GM23338 (cell line): ENCODE measurements around the gene ATP5F1A. TPM values are rescaled to one million over a fixed set of nuclear protein-coding genes. Genes with fewer than 3 reads are reported as not detected.

ENCODE experiments used
- ATAC-seq: fragments of 200-7000 bp; cut with Tn5 transposase; 3 replicates; pipeline ENCODE4 v1.9.1; 2020
- DNase-seq: peaks from one replicate; pipeline ENCODE4 v3.0.0-alpha.2; 2015; ENCODE audit warnings: low spot score
- H2AFZ ChIP-seq: fragments of 200-600 bp; sonication (generic); 2 replicates; pipeline ENCODE4 v1.8.0; 2016; ENCODE audit warnings: antibody characterized with exemption, mild to moderate bottlenecking, moderate library complexity
- H3F3A ChIP-seq: fragments of 200-600 bp; sonication (generic); replicated peaks from 2 replicates; pipeline ENCODE4 v1.8.0; 2017; ENCODE audit warnings: antibody characterized with exemption, mixed run types, low read depth
- H3K27ac ChIP-seq: fragments of 200-600 bp; sonication (generic); 2 replicates; pipeline ENCODE4 v1.6.1; 2016; ENCODE audit warnings: low read depth
- H3K27me3 ChIP-seq: fragments of 200-600 bp; sonication (generic); 2 replicates; pipeline ENCODE4 v1.8.0; 2016; ENCODE audit warnings: mild to moderate bottlenecking, mixed run types, moderate library complexity; ENCODE audit not compliant: insufficient read depth
- H3K36me3 ChIP-seq: fragments of 200-600 bp; sonication (generic); 2 replicates; pipeline ENCODE4 v1.8.0; 2016; ENCODE audit warnings: mild to moderate bottlenecking; ENCODE audit not compliant: insufficient read depth
- H3K4me1 ChIP-seq: fragments of 200-600 bp; sonication (generic); 2 replicates; pipeline ENCODE4 v1.8.0; 2016; ENCODE audit warnings: mild to moderate bottlenecking, moderate library complexity; ENCODE audit not compliant: insufficient read depth
- H3K4me2 ChIP-seq: fragments of 200-600 bp; sonication (generic); 2 replicates; pipeline ENCODE4 v1.7.1; 2017; ENCODE audit warnings: mixed run types
- H3K4me3 ChIP-seq: fragments of 200-600 bp; sonication (generic); 2 replicates; pipeline ENCODE4 v1.6.1; 2016; ENCODE audit warnings: mixed run types
- H3K79me2 ChIP-seq: fragments of 200-600 bp; sonication (generic); replicated peaks from 2 replicates; pipeline ENCODE4 v1.8.0; 2017; ENCODE audit warnings: mild to moderate bottlenecking; ENCODE audit not compliant: insufficient read depth
- H3K9me2 ChIP-seq: fragments of 200-600 bp; sonication (generic); 2 replicates; pipeline ENCODE4 v1.8.0; 2017; ENCODE audit not compliant: insufficient read depth
- H4K20me1 ChIP-seq: fragments of 200-600 bp; sonication (generic); replicated peaks from 2 replicates; pipeline ENCODE4 v1.8.0; 2017; ENCODE audit warnings: mild to moderate bottlenecking; ENCODE audit not compliant: insufficient read depth
- H3K27ac Mint-ChIP-seq: 2 replicates; pipeline ENCODE4 v1.8.0; 2020; ENCODE audit warnings: inconsistent platforms, mild to moderate bottlenecking, moderate library complexity, mixed read lengths
- H3K27me3 Mint-ChIP-seq: 3 replicates; pipeline ENCODE4 v1.8.0; 2022; ENCODE audit warnings: low read depth, mild to moderate bottlenecking, moderate library complexity, mixed read lengths, inconsistent platforms; ENCODE audit not compliant: insufficient read depth, poor library complexity
- H3K36me3 Mint-ChIP-seq: 3 replicates; pipeline ENCODE4 v1.8.0; 2021; ENCODE audit warnings: low read depth, mild to moderate bottlenecking, inconsistent platforms, moderate library complexity, mixed read lengths
- H3K4me1 Mint-ChIP-seq: 3 replicates; pipeline ENCODE4 v1.8.0; 2020; ENCODE audit warnings: mild to moderate bottlenecking, inconsistent platforms, mixed read lengths
- H3K4me3 Mint-ChIP-seq: 3 replicates; pipeline ENCODE4 v1.8.0; 2021; ENCODE audit warnings: moderate library complexity, mild to moderate bottlenecking, inconsistent platforms, mixed read lengths
- H3K9me3 Mint-ChIP-seq: 3 replicates; pipeline ENCODE4 v1.8.0; 2020; ENCODE audit warnings: moderate library complexity, mild to moderate bottlenecking, inconsistent platforms, mixed read lengths
- CREB1 ChIP-seq: fragments of 250-450 bp; sonication (Bioruptor Pico); IDR thresholded peaks from 2 replicates; pipeline ENCODE4 v1.5.0; 2020; ENCODE audit warnings: low read depth, mild to moderate bottlenecking, moderate library complexity
- EZH2 ChIP-seq: fragments of 200-600 bp; sonication (generic); IDR thresholded peaks from one replicate; pipeline ENCODE4 v1.8.0; 2017; ENCODE audit warnings: antibody characterized with exemption, mild to moderate bottlenecking, low read depth; ENCODE audit not compliant: unreplicated experiment
- EZH2phosphoT487 ChIP-seq: fragments of 200-600 bp; sonication (generic); IDR thresholded peaks from one replicate; pipeline ENCODE4 v1.8.1; 2018; ENCODE audit warnings: antibody characterized with exemption; ENCODE audit not compliant: unreplicated experiment
- JUNB ChIP-seq: IDR thresholded peaks from one replicate; pipeline ENCODE4 v1.6.1; 2016; ENCODE audit warnings: antibody characterized with exemption; ENCODE audit not compliant: unreplicated experiment
- POLR2AphosphoS5 ChIP-seq: IDR thresholded peaks from 2 replicates; pipeline ENCODE4 v1.6.1; 2016; ENCODE audit warnings: antibody characterized with exemption, low read depth
- STAT1 ChIP-seq: IDR thresholded peaks from one replicate; pipeline ENCODE4 v1.6.1; 2016; ENCODE audit warnings: antibody characterized with exemption; ENCODE audit not compliant: unreplicated experiment
- ZNF114 ChIP-seq: fragments of 250-450 bp; sonication (Bioruptor Pico); IDR thresholded peaks from 2 replicates; pipeline ENCODE4 v1.5.0; 2020; ENCODE audit warnings: mild to moderate bottlenecking, moderate library complexity
- ZNF331 ChIP-seq: fragments of 250-450 bp; sonication (Bioruptor Pico); IDR thresholded peaks from 2 replicates; pipeline ENCODE4 v1.5.0; 2020; ENCODE audit warnings: low read depth, mild to moderate bottlenecking, moderate library complexity
- polyA plus RNA-seq: library from polyadenylated mRNA; unstranded; fragments of >200 nt; fragmentation: Nextera tagmentation; extraction: Ambion mirVana; gene quantifications from 2 replicates; pipeline ENCODE4 v1.2.1, GENCODE V29; 2016
- total RNA-seq: library from RNA; depleted of rRNA; stranded (reverse); fragments of >200 nt; shearing (Covaris generic); gene quantifications from 2 replicates; pipeline ENCODE4 v1.2.3, GENCODE V29; 2014
- TF ChIP-seq, protein P1 (sequence below): IDR thresholded peaks from one replicate; pipeline ENCODE4 v1.6.1; 2018; ENCODE audit warnings: antibody characterized with exemption; ENCODE audit not compliant: unreplicated experiment
- TF ChIP-seq, protein P2 (sequence below): fragments of 250-450 bp; sonication (Bioruptor Pico); IDR thresholded peaks from 2 replicates; pipeline ENCODE4 v1.5.0; 2020; ENCODE audit warnings: mild to moderate bottlenecking, moderate library complexity

The ATP5F1A gene
- total and polyA plus RNA-seq, 2 experiments from 2014 or later, result 353 to 822 TPM

DNA sequence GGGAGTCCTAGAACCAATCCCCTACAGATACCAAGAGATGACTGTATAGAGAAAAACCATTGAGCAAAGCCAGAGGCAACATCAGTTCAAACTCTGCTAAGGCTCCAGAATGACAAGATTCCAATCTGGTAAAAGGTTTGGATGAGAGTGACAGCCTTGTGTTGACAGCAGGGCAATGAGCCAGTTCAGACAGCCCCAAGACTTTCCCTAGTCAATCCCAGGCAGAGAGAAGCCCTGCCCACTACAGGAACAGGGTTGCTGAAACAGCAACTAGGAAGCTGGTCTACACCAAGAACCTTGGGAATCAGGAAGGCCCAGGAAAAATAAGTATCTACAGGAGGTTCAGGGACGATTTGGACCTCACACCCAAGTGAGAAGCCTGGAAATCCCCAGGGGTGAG, 29.3 kb downstream of the ATP5F1A start (continued):
- TF ChIP-seq, protein P1, sequence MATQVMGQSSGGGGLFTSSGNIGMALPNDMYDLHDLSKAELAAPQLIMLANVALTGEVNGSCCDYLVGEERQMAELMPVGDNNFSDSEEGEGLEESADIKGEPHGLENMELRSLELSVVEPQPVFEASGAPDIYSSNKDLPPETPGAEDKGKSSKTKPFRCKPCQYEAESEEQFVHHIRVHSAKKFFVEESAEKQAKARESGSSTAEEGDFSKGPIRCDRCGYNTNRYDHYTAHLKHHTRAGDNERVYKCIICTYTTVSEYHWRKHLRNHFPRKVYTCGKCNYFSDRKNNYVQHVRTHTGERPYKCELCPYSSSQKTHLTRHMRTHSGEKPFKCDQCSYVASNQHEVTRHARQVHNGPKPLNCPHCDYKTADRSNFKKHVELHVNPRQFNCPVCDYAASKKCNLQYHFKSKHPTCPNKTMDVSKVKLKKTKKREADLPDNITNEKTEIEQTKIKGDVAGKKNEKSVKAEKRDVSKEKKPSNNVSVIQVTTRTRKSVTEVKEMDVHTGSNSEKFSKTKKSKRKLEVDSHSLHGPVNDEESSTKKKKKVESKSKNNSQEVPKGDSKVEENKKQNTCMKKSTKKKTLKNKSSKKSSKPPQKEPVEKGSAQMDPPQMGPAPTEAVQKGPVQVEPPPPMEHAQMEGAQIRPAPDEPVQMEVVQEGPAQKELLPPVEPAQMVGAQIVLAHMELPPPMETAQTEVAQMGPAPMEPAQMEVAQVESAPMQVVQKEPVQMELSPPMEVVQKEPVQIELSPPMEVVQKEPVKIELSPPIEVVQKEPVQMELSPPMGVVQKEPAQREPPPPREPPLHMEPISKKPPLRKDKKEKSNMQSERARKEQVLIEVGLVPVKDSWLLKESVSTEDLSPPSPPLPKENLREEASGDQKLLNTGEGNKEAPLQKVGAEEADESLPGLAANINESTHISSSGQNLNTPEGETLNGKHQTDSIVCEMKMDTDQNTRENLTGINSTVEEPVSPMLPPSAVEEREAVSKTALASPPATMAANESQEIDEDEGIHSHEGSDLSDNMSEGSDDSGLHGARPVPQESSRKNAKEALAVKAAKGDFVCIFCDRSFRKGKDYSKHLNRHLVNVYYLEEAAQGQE, result no peak
- no peak for TF ChIP-seq ZNF114
- no peak for TF ChIP-seq JUNB

DNA sequence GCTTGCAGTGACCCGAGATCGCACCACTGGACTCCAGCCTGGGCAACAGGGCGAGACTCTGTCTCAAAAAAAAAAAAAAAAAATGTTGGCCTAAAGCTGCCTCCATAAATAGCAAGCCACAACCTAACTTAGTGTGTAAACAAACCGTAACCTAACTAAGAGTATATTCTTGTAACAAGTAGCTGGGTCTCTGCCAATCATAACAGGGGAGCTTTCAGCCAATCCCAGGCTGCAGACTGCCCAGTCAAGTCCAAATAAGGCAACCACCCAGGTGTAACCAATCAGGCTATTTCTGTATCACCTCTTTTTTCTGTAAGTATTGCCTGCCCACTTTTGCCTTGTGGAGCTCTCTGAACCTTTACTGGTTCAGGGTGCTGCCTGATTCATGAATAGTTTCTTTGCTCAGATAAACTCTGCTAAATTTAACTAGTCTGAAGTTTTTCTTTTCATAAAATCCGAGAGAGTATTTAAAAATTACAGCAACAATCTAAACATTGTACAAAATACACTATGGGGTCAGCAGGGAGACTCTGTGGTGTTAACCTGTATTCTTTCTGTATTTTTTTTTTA, 30.6 kb downstream of the ATP5F1A start:
- Histone ChIP-seq H3K4me3 (no peak overlapping the region), H3K27me3 (peaks cover 29% of the 10 kb centered on the region), H2AFZ (no peak overlapping the region), H3K36me3 (no peaks in the 10 kb centered on the region), H3K79me2 (no peaks in the 10 kb centered on the region), H3K4me1 (no peaks in the 10 kb centered on the region), H3K4me2 (no peak overlapping the region), H3K9me2 (no peaks in the 10 kb centered on the region), H4K20me1 (no peaks in the 10 kb centered on the region), H3K27ac (no peak overlapping the region), H3F3A (no peaks in the 10 kb centered on the region)
- Mint-ChIP-seq H3K27ac (no peak overlapping the region), H3K4me3 (no peak overlapping the region), H3K27me3 (peaks cover 22% of the 10 kb centered on the region), H3K4me1 (no peaks in the 10 kb centered on the region), H3K36me3 (no peaks in the 10 kb centered on the region), H3K9me3 (no peaks in the 10 kb centered on the region)
- DNase-seq (peak; percentile 16), ATAC-seq (no peak)
- no peak for TF ChIP-seq STAT1
- no peak for TF ChIP-seq POLR2AphosphoS5
- TF ChIP-seq, protein P2, sequence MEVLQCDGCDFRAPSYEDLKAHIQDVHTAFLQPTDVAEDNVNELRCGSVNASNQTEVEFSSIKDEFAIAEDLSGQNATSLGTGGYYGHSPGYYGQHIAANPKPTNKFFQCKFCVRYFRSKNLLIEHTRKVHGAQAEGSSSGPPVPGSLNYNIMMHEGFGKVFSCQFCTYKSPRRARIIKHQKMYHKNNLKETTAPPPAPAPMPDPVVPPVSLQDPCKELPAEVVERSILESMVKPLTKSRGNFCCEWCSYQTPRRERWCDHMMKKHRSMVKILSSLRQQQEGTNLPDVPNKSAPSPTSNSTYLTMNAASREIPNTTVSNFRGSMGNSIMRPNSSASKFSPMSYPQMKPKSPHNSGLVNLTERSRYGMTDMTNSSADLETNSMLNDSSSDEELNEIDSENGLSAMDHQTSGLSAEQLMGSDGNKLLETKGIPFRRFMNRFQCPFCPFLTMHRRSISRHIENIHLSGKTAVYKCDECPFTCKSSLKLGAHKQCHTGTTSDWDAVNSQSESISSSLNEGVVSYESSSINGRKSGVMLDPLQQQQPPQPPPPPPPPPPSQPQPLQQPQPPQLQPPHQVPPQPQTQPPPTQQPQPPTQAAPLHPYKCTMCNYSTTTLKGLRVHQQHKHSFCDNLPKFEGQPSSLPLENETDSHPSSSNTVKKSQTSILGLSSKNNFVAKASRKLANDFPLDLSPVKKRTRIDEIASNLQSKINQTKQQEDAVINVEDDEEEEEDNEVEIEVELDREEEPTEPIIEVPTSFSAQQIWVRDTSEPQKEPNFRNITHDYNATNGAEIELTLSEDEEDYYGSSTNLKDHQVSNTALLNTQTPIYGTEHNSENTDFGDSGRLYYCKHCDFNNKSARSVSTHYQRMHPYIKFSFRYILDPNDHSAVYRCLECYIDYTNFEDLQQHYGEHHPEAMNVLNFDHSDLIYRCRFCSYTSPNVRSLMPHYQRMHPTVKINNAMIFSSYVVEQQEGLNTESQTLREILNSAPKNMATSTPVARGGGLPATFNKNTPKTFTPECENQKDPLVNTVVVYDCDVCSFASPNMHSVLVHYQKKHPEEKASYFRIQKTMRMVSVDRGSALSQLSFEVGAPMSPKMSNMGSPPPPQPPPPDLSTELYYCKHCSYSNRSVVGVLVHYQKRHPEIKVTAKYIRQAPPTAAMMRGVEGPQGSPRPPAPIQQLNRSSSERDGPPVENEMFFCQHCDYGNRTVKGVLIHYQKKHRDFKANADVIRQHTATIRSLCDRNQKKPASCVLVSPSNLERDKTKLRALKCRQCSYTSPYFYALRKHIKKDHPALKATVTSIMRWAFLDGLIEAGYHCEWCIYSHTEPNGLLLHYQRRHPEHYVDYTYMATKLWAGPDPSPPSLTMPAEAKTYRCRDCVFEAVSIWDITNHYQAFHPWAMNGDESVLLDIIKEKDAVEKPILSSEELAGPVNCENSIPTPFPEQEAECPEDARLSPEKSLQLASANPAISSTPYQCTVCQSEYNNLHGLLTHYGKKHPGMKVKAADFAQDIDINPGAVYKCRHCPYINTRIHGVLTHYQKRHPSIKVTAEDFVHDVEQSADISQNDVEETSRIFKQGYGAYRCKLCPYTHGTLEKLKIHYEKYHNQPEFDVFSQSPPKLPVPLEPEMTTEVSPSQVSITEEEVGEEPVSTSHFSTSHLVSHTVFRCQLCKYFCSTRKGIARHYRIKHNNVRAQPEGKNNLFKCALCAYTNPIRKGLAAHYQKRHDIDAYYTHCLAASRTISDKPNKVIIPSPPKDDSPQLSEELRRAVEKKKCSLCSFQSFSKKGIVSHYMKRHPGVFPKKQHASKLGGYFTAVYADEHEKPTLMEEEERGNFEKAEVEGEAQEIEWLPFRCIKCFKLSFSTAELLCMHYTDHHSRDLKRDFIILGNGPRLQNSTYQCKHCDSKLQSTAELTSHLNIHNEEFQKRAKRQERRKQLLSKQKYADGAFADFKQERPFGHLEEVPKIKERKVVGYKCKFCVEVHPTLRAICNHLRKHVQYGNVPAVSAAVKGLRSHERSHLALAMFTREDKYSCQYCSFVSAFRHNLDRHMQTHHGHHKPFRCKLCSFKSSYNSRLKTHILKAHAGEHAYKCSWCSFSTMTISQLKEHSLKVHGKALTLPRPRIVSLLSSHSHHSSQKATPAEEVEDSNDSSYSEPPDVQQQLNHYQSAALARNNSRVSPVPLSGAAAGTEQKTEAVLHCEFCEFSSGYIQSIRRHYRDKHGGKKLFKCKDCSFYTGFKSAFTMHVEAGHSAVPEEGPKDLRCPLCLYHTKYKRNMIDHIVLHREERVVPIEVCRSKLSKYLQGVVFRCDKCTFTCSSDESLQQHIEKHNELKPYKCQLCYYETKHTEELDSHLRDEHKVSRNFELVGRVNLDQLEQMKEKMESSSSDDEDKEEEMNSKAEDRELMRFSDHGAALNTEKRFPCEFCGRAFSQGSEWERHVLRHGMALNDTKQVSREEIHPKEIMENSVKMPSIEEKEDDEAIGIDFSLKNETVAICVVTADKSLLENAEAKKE (CRISPR knock-in tag), result no peak
- no peak for TF ChIP-seq JUNB
- TF ChIP-seq ZNF114, result no peak
- TF ChIP-seq CREB1 (CRISPR knock-in tag), result no peak
- TF ChIP-seq ZNF331 (CRISPR knock-in tag), result no peak
- no peak for TF ChIP-seq EZH2
- no peak for TF ChIP-seq EZH2phosphoT487
- TF ChIP-seq, protein P1, result no peak
